Suprapubic skin (tissue), 4 donors: Measurements from ENCODE around the gene GYPC. TPM values are rescaled to one million over a fixed set of nuclear protein-coding genes. Genes with fewer than 3 reads are reported as not detected.

ENCODE experiments used
- DNase-seq, 2 donors: peaks; one replicate each; pipeline ENCODE4 v3.0.0-alpha.2; 2019; ENCODE audit warnings: low spot score in 2 of 2
- H3K27ac ChIP-seq: fragments of 200-600 bp; sonication (generic); one replicate; pipeline ENCODE4 v1.5.1; 2019
- H3K27me3 ChIP-seq: fragments of 200-600 bp; sonication (generic); one replicate; pipeline ENCODE4 v1.5.1; 2019
- H3K36me3 ChIP-seq: fragments of 200-600 bp; sonication (generic); one replicate; pipeline ENCODE4 v1.5.1; 2019
- H3K4me1 ChIP-seq: fragments of 200-600 bp; sonication (generic); one replicate; pipeline ENCODE4 v1.5.1; 2019
- H3K4me3 ChIP-seq: fragments of 200-600 bp; sonication (generic); one replicate; pipeline ENCODE4 v1.5.1; 2019; ENCODE audit warnings: mild to moderate bottlenecking
- H3K9me3 ChIP-seq: fragments of 200-600 bp; sonication (generic); one replicate; pipeline ENCODE4 v1.5.1; 2019
- EP300 ChIP-seq: sonication (generic); formaldehyde crosslinking; IDR thresholded peaks from one replicate; pipeline ENCODE4 v1.6.1; 2017; ENCODE audit warnings: antibody characterized with exemption
- POLR2A ChIP-seq, 2 donors: fragments of 450-650 bp; IDR thresholded peaks; one replicate each; pipeline ENCODE4 v1.6.1; 2017; ENCODE audit warnings: antibody characterized with exemption in 2 of 2, mild to moderate bottlenecking in 2 of 2, moderate library complexity in 2 of 2
- POLR2AphosphoS5 ChIP-seq, 3 donors: sonication (generic); formaldehyde crosslinking; IDR thresholded peaks; one replicate each; pipeline ENCODE4 v1.6.1; 2017; ENCODE audit warnings: antibody characterized with exemption in 3 of 3
- WGBS: methylation state at CpG from one replicate; pipeline ENCODE4 v1.1.5; 2018; 5-methylcytosine and 5-hydroxymethylcytosine counted together
- total RNA-seq, 4 donors: library from RNA; depleted of rRNA; stranded (reverse); fragments of >200 nt; gene quantifications; one replicate each; pipeline ENCODE4 v1.1.0, GENCODE V29; 2016
- TF ChIP-seq, protein P1 (sequence below), 2 donors: fragments of 200-600 bp in 1 of 2; fragments of 450-650 bp in 1 of 2; sonication (generic) in 1 of 2; IDR thresholded peaks; one replicate each; pipeline ENCODE4 v1.5.1; 2016 to 2019; ENCODE audit warnings: antibody characterized with exemption in 2 of 2, mild to moderate bottlenecking in 1 of 2, moderate library complexity in 1 of 2

Gene GYPC
- total RNA-seq, 4 donors from 2014 or later: 21.3 to 43.7 (median 32.1) TPM

DNA sequence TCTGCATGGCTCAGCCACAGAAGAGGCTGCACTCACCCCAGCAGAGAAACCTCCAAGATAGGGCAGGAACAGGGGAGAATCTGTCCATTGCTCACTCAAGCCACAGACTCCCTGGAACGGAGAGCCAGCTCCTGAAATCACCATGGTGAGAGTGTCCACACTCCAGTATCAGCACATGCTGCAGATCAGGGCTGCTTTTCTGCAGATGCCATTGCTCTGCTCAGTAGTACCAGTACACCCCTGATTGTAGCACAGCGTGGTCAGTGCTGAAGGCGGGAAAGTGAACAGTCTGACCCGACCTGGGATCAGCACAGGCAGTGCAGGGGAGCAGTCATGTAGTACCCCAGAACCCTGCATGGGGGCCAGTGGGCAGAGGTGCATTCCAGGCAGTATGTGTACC, 73.9 kb downstream of the GYPC start:
- H3K36me3 ChIP-seq: no peaks in the 10 kb centered on the region
- no peak overlapping the region for H3K4me3 ChIP-seq
- no peaks in the 10 kb centered on the region for H3K4me1 ChIP-seq
- peaks cover 8% of the 10 kb centered on the region for H3K9me3 ChIP-seq
- no peaks in the 10 kb centered on the region for H3K27me3 ChIP-seq
- DNase-seq: no peak
- H3K27ac ChIP-seq: no peak overlapping the region
- TF ChIP-seq, protein P1, sequence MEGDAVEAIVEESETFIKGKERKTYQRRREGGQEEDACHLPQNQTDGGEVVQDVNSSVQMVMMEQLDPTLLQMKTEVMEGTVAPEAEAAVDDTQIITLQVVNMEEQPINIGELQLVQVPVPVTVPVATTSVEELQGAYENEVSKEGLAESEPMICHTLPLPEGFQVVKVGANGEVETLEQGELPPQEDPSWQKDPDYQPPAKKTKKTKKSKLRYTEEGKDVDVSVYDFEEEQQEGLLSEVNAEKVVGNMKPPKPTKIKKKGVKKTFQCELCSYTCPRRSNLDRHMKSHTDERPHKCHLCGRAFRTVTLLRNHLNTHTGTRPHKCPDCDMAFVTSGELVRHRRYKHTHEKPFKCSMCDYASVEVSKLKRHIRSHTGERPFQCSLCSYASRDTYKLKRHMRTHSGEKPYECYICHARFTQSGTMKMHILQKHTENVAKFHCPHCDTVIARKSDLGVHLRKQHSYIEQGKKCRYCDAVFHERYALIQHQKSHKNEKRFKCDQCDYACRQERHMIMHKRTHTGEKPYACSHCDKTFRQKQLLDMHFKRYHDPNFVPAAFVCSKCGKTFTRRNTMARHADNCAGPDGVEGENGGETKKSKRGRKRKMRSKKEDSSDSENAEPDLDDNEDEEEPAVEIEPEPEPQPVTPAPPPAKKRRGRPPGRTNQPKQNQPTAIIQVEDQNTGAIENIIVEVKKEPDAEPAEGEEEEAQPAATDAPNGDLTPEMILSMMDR (IDR thresholded peaks at IDR 0.05): no peak
- TF ChIP-seq POLR2AphosphoS5 (IDR thresholded peaks at IDR 0.05) (no peak), EP300 (no peak), POLR2A (IDR thresholded peaks at IDR 0.05) (no peak)
- WGBS: 87% methylated on average over 4 of the region's 4 CpGs

DNA sequence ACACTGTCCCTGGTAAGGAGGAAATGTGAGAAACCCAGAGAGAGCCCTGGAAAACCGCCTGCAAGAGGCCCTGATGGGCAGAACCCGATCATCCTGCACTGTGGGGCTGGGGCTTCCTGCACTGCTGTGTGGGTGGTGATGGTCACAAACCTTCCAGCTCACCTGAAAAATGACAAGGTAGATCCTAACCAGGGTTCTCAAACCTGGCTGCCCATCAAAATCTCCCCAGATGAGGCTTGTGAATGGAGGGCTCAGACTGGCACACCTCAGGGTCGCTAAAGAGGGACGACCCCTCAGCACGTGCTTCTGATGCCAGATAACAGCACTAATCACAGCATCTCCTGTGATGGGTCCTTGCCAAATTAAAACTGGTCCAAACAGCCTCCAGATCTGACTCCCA, 74.7 kb downstream of the GYPC start:
- Histone ChIP-seq H3K9me3 (peaks cover under 1% of the 10 kb centered on the region), H3K27me3 (no peaks in the 10 kb centered on the region), H3K4me3 (no peak overlapping the region), H3K27ac (no peak overlapping the region), H3K4me1 (no peaks in the 10 kb centered on the region), H3K36me3 (no peaks in the 10 kb centered on the region)
- no peak for TF ChIP-seq EP300
- TF ChIP-seq, protein P1 (IDR thresholded peaks at IDR 0.05): no peak
- no peak for TF ChIP-seq POLR2AphosphoS5 (IDR thresholded peaks at IDR 0.05)
- TF ChIP-seq POLR2A (IDR thresholded peaks at IDR 0.05): no peak
- no peak for DNase-seq
- WGBS: 79% methylated on average over 5 of the region's 5 CpGs

- 93% methylated on average over 5 of the region's 5 CpGs for WGBS
- DNase-seq: no peak
- Histone ChIP-seq H3K36me3 (no peaks in the 10 kb centered on the region), H3K4me1 (no peaks in the 10 kb centered on the region), H3K27ac (no peak overlapping the region), H3K4me3 (no peak overlapping the region), H3K27me3 (no peaks in the 10 kb centered on the region), H3K9me3 (no peaks in the 10 kb centered on the region)
- TF ChIP-seq POLR2AphosphoS5 (IDR thresholded peaks at IDR 0.05) (no peak), EP300 (no peak), POLR2A (IDR thresholded peaks at IDR 0.05) (no peak)
- TF ChIP-seq, protein P1 (IDR thresholded peaks at IDR 0.05): no peak
Observed at GRCh38 chr2:126731353-126731752, 75.4 kb downstream of the GYPC start.

- no peaks in the 10 kb centered on the region for H3K4me1 ChIP-seq
- TF ChIP-seq POLR2A (IDR thresholded peaks at IDR 0.05): no peak
- TF ChIP-seq POLR2AphosphoS5 (IDR thresholded peaks at IDR 0.05): no peak
- no peak for TF ChIP-seq EP300
- TF ChIP-seq, protein P1 (IDR thresholded peaks at IDR 0.05): no peak
- H3K9me3 ChIP-seq: no peaks in the 10 kb centered on the region
- H3K27me3 ChIP-seq: no peaks in the 10 kb centered on the region
- no peaks in the 10 kb centered on the region for H3K36me3 ChIP-seq
- 77% methylated on average over 7 of the region's 7 CpGs for WGBS
- DNase-seq: no peak
- no peak overlapping the region for H3K4me3 ChIP-seq
- no peak overlapping the region for H3K27ac ChIP-seq
Observed at GRCh38 chr2:126732682-126733245, 76.8 kb downstream of the GYPC start.

DNA sequence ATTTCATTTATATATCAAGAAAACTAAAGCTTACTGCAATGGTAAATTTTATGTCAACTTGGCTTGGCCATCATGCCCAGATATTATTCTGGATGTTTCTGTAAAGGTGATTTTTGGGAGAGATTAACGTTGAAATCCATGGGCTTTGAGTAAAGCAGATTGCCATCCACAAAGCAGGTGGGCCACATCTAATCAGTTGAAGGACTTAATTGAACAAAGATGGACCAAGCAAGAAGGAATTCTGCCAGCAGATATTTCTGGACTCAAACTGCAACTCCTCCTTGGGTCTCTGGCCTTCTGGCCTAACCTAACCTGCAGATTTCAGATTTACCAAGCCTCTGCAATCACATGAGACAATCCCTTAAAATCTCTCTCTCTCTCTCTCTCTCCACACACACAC, 77.8 kb downstream of the GYPC start:
- Histone ChIP-seq H3K27me3 (no peaks in the 10 kb centered on the region), H3K4me1 (no peaks in the 10 kb centered on the region), H3K4me3 (no peak overlapping the region), H3K27ac (no peak overlapping the region), H3K36me3 (no peaks in the 10 kb centered on the region), H3K9me3 (no peaks in the 10 kb centered on the region)
- no peak for TF ChIP-seq POLR2A (IDR thresholded peaks at IDR 0.05)
- TF ChIP-seq POLR2AphosphoS5 (IDR thresholded peaks at IDR 0.05): no peak
- WGBS: 92% methylated on average over 1 of the region's 1 CpG
- DNase-seq: no peak
